Embryonic facial prominence (tissue), 1 donor: ENCODE results near the gene SFXN1.

Experiments used
- DNase-seq: peaks from one replicate; pipeline ENCODE4 v3.0.0-alpha.2; 2016; ENCODE audit errors: extremely low spot score

The SFXN1 gene

GRCh38 chr5:175465282-175465681, 13.1 kb upstream of the SFXN1 start:
- DNase-seq, result no peak

GRCh38 chr5:175466700-175467318, 11.6 kb upstream of the SFXN1 start:
- DNase-seq, result no peak

GRCh38 chr5:175467983-175468690, 10.2 kb upstream of the SFXN1 start:
- no peak for DNase-seq

GRCh38 chr5:175468892-175469291, 9.5 kb upstream of the SFXN1 start:
- DNase-seq, result no peak

GRCh38 chr5:175469916-175470315, 8.4 kb upstream of the SFXN1 start:
- DNase-seq, result no peak

- DNase-seq, result peak; percentile 42
Measured at GRCh38 chr5:175470781-175471180, 7.6 kb upstream of the SFXN1 start.

GRCh38 chr5:175471196-175471595, 7.2 kb upstream of the SFXN1 start:
- peak; percentile 56 for DNase-seq

GRCh38 chr5:175471628-175472027, 6.7 kb upstream of the SFXN1 start:
- no peak for DNase-seq

GRCh38 chr5:175472378-175472777, 6.0 kb upstream of the SFXN1 start:
- no peak for DNase-seq

GRCh38 chr5:175475248-175475647, 3.1 kb upstream of the SFXN1 start:
- DNase-seq, result no peak

GRCh38 chr5:175477440-175477839, 920 bp upstream of the SFXN1 start:
- DNase-seq, result no peak

GRCh38 chr5:175478008-175478383, 364 bp upstream of the SFXN1 start:
- no peak for DNase-seq

GRCh38 chr5:175479125-175479881, 943 bp downstream of the SFXN1 start:
- no peak for DNase-seq

- no peak for DNase-seq
Measured at GRCh38 chr5:175483337-175483736, 5.0 kb downstream of the SFXN1 start.

GRCh38 chr5:175484322-175484721, 6.0 kb downstream of the SFXN1 start:
- no peak for DNase-seq

GRCh38 chr5:175484829-175485228, 6.5 kb downstream of the SFXN1 start:
- no peak for DNase-seq

- DNase-seq, result no peak
Measured at GRCh38 chr5:175485631-175486030, 7.3 kb downstream of the SFXN1 start.

GRCh38 chr5:175487514-175488222, 9.3 kb downstream of the SFXN1 start:
- no peak for DNase-seq

- DNase-seq, result no peak
Measured at GRCh38 chr5:175489693-175490443, 11.5 kb downstream of the SFXN1 start.

- no peak for DNase-seq
Measured at GRCh38 chr5:175491223-175491622, 12.9 kb downstream of the SFXN1 start.

GRCh38 chr5:175493260-175493659, 14.9 kb downstream of the SFXN1 start:
- DNase-seq, result no peak

GRCh38 chr5:175493726-175494125, 15.4 kb downstream of the SFXN1 start:
- DNase-seq, result no peak
